GOT3 (cell line): ENCODE measurements around the gene SOX8.
"Not testable (repeated sequence)": the region's sequence is repeated elsewhere in the genome, so short reads cannot be mapped to it uniquely, and the experiment has no call there.

Experiments
- DNase-seq: peaks from one replicate; lab custom pipeline; 2025; ENCODE audit warnings: mixed read lengths; lab: John Stamatoyannopoulos, UW

The SOX8 gene

DNA sequence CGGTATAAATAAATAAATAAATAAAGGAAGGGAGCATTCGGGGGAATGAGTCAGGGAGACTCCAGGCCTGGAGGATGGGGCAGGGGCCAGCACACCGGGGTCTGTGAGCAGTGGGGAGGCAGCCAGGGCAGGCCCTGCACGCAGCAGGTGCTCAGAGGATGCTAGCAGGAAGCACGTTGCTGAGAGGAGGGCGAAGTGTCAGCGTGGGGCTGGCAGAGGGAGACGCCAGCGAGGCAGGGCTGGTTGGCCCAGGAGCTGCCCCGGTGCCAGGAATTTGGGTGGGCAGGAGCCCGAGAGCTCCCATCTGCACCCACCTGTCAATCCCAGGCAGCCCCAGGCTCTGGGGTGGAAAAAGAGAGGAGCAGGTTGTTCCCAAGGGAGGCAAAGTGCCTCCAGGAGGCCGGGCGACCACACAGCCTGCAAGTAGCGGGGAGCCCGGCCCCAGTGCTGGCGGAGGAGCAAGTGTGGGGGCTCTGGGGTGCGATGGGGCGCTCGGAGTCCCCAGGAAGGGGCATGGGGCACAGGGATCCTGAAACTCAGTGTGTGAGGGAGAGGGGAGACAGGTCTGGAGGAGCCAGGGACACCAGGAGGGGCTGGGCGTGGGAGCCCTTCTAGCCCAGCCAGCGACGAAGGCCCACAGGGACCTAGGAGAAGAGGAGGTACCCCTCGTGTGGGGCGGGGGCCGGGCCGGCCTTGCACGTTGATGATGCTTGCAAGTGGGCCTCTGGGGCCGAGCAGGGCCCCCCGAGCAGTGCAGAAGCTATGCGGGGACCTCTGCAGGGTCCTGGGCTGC, 28.0 kb downstream of the SOX8 start:
- no peak for DNase-seq

DNA sequence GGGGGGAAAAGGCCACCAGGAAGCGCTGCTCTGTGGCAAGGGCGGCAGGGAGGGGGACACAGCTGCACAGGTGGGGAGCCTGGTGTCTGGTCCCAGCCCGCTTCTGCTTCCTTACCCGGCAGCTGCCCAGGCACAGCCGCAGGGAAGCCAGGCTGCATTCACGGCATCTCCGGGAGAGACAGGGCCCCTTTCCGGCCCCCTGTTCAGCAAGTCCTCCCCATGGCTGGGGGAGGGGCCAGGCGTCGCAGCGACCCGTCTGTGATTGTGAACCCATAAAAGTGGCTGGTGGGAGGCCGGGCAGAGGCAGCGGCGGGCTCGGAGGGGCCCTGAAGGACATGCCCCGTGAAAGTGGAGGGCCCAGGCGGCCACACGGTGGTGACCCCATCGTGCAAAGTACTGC, 28.7 kb downstream of the SOX8 start:
- DNase-seq: no peak

DNA sequence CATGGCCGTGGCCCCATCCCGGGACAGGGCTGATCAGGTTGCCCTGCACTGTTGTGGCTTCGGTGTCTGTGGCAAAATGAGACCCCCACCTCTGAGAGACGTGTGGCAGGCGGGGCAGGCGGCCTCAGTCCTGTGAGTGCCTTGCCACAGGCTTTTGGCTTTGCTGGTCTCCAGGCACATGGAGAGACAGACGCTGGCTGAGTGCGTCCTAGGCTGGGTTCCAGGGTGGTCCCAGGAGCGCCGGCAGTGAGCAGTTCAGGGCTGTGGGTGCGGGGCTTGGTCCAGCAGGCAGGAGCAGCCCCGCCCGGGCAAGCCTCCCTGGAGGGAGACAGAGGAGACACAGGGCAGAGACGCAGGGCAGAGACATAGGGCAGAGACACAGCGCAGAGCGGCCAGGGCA, 29.2 kb downstream of the SOX8 start:
- no peak for DNase-seq

- no peak for DNase-seq
Measured at GRCh38 chr16:1011316-1012082, 29.9 kb downstream of the SOX8 start.

DNA sequence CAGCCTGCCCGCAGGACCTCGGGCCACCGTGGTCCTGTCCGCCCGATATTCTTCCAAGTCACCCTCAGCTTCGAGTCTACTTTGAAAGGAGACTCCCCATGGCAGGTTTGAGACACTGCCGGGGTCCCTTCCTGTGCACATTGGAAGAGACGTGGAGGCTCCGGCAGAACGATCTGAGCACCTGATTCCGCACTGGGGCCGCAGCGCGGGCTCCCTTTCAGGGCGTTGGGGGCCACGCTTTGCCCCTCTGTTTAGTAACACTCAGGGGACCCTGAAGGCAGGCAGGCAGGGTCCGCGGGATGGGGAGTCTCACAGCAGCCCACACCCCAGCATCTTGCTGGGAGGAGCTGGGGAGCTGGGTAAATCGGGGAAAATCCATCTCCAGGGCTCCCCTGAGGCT, 30.6 kb downstream of the SOX8 start:
- DNase-seq: no peak

- DNase-seq: no peak
Measured at GRCh38 chr16:1012722-1013592, 31.4 kb downstream of the SOX8 start.

- no peak for DNase-seq
Measured at GRCh38 chr16:1013593-1013900, 32.0 kb downstream of the SOX8 start.

DNA sequence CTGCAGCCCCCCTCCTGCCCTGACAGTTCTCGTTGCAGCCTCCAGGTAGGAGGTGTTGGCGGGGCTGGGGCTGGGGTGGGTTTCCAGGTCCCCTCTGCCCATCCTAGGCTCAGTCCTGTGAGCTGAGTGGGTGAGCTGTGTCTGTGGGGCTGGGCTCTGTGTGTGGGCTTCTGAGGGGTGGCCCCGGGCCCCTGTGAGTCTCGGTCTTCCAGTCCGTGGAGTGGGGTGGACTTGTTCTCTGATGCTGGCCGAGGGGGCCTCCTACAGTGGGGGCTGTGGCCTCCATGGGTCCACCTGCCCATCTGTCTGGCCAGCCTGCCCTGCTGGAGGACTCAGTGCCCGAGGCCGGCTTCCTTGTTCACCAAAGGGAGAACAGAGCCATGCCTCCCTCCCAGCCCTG, 32.7 kb downstream of the SOX8 start:
- no peak for DNase-seq

GRCh38 chr16:1014771-1015495, 33.4 kb downstream of the SOX8 start:
- DNase-seq: no peak

DNA sequence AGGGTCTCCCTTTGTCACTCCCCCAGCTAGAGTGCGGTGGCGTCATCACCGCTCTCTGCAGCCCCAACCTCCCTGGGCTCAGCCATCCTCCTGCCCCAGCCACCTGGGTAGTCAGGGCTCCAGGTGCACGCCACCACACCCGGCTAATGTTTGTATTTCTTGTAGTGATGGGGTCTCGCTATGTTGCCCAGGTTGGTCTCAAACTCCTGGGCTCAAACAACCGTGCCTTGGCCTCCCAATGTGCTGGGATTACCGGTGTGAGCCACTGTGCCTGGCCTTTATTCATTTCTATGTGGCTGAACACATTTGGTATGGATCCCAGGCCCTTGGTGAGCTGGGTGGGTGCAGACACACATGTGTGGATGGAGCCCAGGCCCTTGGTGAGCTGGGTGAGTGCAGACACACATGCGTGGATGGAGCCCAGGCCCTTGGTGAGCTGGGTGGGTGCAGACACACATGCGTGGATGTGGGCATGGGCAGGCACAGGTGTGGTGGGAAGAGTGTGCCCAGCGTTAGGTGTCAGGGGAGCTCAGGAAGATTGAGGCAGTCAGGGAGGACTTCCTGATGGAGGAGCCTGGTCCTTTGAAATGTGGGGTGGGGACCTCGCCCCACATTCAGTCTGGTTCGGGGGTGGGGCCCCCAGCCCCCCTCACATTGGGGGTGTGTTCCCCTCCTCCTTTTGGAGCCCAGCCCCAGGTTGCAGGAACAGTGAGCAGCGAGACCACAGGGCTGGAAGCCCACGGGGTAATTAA, 37.1 kb downstream of the SOX8 start:
- DNase-seq: no peak

- DNase-seq: no peak
Measured at GRCh38 chr16:1019231-1020090, 37.9 kb downstream of the SOX8 start.

GRCh38 chr16:1020091-1020399, 38.5 kb downstream of the SOX8 start:
- no peak for DNase-seq

GRCh38 chr16:1020591-1020990, 39.0 kb downstream of the SOX8 start:
- no peak for DNase-seq

GRCh38 chr16:1021553-1022160, 40.1 kb downstream of the SOX8 start:
- no peak for DNase-seq

DNA sequence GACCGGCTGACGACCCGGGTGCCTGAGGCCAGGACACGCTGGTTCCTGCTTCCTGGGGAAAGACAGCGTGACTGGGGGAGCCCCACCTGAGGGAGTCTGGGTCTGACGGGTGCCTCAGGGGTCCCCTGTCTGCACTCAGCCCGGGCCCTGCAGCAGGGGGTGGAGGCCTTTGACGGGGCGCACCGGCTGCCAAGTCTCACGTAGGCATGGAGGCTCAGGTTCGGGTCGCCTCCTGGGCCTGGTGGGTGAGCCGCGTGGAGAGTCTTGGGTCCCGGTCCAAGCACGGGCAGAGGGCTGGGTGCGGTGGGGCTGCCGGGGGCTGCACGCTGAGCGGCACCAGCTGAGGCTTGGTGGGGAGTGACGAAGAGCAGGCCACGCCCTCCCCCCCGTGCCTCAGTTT, 40.9 kb downstream of the SOX8 start:
- no peak for DNase-seq

DNA sequence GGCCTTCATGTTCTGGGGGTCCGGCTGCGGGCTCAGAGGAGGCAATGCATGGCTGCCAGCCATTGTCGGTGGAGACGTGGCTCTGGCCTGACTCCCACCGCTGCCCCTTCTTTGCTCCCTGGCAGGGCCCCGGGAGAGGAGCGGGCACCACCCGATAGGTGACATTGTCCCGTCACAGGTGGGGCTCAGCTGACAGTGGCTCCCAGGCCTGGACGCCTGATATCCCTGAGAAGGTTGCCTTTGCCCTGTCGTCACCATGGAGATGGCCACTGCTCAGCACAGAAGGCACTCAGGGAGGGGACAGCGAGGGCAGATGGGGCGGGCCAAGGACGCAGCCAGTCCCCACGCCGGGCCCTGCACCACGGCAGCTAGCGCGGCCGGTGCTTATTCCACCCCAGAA, 42.6 kb downstream of the SOX8 start:
- no peak for DNase-seq

GRCh38 chr16:1025183-1025809, 43.7 kb downstream of the SOX8 start:
- DNase-seq: not testable (repeated sequence)

- DNase-seq: no peak
Measured at GRCh38 chr16:1026057-1026783, 44.6 kb downstream of the SOX8 start.
